Sciatic nerve (tissue), 2 donors: ENCODE data around the gene DDC. TPM values are rescaled to one million over a fixed set of nuclear protein-coding genes. Genes with fewer than 3 reads are reported as not detected.
"Not testable (repeated sequence)": the region's sequence is repeated elsewhere in the genome, so short reads cannot be mapped to it uniquely, and the experiment has no call there.

ENCODE experiments used
- ATAC-seq: fragments of 200-7000 bp; cut with Tn5 transposase; one replicate; pipeline ENCODE4 v1.9.1; 2020; ENCODE audit warnings: mild to moderate bottlenecking, moderate library complexity
- DNase-seq: peaks from one replicate; pipeline ENCODE4 v3.0.0-alpha.2; 2020; ENCODE audit warnings: low spot score
- intact Hi-C: fragments of 100-400 bp; cut with DNase I; formaldehyde crosslinking; loops from one replicate; pipeline ENCODE4 v1.14.2; 2022
- total RNA-seq: library from RNA; stranded (reverse); fragmentation: NEBNext Ultra II Directional; extraction: Animal tissue kit (Norgen Biotek cat#: 25700); gene quantifications from one replicate; pipeline ENCODE4 v1.2.1, GENCODE V29; 2021
- donor health status: DM: no; HTN: no; CAD: no.
- donor health status: DM: no; HTN: no; CAD: no.

The DDC gene
- total RNA-seq, 1 donor from 2014 or later: not detected

DNA sequence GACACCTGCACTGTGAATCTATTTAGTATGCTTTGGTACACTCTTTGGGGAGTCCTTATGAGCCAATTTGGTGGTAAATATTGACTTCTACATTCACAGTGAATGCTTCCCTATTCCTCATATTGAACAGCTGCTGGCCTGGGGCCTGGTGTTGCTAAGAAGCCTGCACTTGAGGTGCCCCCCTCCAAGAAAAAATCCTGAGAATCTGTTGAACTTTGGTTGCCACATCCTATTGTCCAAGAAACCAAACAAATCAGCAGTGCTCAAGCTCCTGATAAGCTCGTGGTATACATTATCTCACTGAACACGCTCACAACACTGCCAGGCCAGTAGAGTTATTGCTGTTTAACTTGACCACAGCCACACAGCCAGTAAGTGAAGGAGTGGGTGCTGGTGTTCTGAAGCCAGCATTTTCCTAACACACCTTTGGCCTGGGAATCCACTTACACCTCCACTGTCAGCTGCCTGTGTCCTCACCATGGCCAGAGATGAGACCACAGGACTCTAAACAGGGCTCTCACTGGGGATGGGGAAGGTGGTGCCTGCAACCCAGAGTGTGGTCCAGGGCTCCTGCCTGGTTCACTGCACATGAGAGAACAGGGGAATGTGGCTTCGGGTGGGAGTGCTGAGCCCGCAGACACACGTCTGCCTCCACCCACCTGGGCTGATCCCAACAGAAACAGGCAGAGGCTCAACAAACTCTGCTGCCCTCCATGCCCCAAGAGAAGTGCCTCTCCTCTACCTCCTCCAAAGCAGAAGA is 6.7 kb downstream of the DDC start:
- intact Hi-C loops: no loop called here
- no peak for ATAC-seq
- no peak for DNase-seq

DNA sequence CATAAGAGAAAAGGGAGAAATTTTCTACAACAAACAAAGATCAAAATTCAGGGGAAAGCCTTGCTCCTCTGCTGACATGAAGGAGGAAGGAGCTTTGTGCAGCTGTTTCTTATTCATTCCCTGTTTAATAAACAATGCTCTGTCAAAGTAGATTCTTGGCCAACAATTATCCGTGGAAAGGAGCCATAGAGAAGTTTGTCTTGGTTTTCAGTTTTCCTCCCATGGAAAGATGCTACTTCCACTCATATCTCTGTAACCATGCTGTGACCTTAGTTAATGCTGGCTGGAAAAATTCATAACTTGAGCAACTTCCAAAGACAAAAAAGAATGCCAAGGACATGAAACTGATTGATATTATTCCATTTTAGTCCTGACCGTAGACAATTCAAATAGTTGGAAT is 8.1 kb downstream of the DDC start:
- intact Hi-C loops: no loop called here
- DNase-seq (no peak), ATAC-seq (peak; percentile 41)

DNA sequence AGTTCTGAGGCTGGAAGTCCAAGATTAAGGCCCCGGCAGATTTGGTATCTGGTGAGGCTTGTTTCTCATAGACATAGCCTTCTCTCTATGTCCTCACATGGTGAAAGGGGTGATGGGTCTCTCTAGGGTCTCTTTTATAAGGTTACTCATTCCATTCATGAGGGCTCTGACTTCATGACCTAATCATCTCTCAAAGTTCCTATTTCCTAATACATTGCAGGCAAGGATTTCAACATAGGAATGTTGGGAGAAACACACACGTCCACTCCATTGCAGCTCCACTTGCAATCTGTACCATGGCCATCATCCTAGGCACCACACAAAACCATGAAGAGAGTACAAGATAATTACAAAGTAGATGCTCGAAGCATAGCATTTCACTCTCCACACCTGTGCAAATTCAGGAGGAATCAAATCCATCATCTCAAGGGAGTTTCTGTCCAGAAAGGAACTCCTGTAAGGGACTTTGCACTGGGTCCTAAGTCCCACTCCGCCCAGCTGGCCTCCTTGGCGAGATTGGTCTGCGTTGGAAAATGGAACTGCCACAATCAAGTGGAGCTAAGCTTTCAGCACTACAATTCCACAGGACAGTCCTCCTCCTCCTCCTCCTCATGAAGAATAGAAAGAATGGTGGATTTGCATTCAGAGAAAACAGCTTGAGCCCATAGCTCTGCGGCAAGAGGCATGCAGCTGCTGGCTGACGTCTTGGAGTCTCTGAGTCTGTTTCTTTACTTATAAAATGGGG is 8.8 kb downstream of the DDC start:
- DNase-seq: no peak
- intact Hi-C loops: no loop called here
- peak; percentile 71 for ATAC-seq

DNA sequence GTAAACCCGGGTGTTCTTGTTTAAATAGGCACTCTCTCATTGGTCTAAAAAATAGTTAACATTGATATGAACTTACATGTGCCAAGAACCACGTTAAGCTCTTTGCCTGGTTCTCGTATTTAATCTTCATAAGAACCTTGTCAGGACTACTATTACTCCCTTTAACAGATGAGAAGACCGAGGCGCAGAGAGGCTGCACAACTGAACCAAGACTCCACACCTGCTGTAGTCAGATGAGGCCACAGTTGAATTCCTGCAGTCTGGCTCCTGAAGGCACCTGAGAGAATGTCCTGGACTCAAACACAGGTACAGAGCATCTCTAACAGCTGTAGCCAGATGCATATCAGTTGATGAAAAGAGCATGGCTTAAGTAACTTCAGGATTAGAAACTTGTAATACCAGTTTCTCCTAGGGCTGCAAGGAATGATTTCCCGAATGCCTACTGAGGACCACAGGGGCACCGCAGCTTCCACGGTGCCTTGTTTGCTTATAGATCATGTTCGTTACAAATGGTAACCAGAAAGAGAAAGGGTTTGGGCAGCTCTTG is 9.5 kb downstream of the DDC start:
- intact Hi-C loops: no loop called here
- no peak for ATAC-seq

DNA sequence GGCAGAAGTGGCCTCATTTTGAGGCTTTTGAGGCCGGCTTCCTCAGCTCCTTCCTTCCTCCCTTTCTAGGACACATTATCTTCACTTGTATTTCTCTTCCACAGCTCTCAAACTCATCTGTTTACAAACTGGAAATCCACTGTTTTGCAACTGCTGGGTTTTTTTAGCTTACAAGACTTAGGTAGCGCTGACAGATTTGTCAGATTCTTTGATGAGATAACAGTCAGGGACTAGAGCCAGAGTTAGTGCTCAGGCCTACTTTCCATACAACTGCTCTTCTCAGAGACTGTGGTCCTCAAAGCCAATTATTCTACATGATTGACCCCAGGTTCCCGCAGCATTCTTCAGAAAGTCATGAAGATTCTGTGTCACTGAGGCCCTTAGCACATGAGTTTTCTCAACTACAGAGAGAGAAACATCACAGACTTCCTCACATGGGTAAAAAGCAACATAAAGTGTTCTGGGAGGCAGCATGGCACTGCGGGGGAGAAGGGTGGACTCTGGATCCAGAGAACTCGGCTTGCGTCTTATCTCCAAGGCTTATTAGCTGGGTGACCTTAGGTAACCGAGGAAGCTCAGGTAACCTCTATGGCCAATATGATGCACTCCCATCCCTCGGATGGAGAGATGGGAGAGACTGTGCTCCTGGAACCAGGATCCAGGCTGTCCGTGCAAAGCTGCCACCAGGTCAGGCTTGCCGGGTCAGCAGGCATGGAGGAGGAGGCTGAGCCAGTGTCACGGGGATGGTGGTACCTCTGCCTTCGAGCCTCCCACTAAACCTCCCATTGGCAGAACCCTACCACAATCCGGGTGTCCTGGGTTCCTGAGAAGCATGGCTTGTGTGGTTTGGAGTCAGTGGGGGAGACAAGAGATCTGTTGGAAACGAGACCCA is 10.5 kb downstream of the DDC start:
- ATAC-seq (no peak), DNase-seq (no peak)
- intact Hi-C loops: no loop called here

More for the DNA sequence above, 9.5 kb downstream of the DDC start:
- no peak for DNase-seq

DNA sequence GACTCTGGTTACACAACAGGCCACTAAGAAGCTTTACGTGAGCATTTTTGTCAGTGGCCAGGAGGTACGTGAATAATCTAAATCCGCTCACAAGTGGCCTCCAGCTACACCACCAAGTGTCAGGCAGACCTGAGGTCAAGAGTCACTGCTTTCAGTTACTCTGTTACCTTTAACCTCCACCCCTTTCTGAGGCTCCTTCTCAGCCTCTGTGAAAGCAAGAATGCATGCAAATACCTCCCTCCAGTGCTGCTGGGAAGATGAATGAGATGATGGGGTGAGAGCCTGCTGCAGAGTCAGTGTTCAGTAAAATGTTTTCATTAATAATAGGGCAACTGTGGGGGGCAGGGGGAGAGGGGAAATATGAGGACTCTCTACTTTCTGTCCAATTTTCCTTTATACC is 11.2 kb downstream of the DDC start:
- ATAC-seq (no peak), DNase-seq (no peak)
- intact Hi-C loops: no loop called here

DNA sequence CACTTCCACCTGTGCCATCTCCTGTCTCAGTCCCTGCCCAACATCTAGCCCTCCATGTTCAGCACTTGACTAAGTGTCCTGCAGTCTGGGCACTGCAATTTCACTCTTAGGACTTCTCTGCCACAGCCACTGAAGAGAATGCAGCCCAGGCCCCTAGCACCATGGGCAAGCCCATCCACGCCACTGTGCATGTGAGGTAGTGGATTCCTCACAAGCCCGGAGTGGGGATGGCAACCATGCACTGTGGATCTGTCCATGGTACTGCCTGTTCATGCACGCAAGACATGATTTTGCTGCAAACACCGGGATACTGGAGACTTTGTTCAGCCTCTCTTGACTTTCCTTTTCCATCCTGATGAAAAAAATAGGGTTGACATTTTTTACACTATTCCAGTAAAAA is 12.3 kb downstream of the DDC start:
- no peak for ATAC-seq
- intact Hi-C loops: no loop called here

DNA sequence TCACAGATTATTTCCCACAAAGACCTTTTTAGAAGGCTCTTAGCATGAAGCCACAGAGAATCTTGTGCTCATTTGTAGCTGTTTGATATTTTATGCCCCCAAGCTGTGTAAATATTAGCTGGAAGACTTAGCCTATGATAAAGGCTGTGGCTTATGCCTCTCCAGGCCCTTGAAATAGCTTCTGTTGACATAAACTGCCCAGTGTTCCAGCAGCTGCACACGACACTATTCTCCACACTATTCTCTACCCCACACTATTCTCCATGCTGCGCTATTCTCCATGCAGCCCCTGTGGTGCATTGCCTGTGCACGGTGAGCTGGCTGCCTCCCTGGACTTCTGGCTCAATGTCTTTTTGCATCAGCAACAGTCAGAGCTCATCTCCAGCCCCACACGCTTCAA is 13.1 kb downstream of the DDC start:
- DNase-seq (no peak), ATAC-seq (no peak)
- intact Hi-C loops: no loop called here

More for the DNA sequence above, 12.3 kb downstream of the DDC start:
- no peak for DNase-seq

DNA sequence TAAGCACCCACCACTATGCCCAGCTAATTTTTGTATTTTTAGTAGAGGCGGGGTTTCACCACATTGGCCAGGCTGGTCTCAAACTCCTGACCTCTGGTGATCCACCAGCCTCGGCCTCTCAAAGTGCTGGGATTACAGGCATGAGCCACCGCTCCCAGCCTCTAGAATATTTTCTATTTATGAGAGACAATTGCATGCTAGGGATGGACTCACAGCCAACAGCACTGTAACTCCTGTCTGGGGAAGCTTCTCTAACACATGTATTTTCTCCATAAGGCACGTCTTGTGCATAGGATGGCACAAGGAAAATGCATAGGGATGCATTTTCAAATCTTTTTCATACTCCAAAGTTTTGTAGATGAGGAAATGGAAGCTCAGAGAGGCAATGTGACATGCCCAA is 19.6 kb downstream of the DDC start:
- intact Hi-C loops, ATAC-seq, DNase-seq: not testable (repeated sequence)

DNA sequence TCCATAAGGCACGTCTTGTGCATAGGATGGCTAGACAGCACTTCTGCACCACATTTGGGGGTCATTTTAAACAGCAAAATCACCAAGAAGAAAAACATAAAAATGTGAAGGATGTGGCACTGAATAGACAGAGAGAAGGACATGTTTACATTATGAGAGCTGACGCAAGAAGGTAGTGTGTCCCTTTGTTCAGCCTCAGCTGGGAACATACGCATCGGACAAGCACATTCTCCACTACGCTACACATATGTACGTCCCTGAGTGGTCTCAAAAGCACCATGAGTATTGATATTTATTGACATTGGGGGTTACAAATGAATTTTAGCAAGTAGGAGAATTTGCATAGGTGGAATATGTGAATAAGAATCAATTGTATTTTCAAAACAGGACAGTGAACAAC is 20.2 kb downstream of the DDC start:
- DNase-seq (no peak), ATAC-seq (no peak)
- intact Hi-C loops: no loop called here

DNA sequence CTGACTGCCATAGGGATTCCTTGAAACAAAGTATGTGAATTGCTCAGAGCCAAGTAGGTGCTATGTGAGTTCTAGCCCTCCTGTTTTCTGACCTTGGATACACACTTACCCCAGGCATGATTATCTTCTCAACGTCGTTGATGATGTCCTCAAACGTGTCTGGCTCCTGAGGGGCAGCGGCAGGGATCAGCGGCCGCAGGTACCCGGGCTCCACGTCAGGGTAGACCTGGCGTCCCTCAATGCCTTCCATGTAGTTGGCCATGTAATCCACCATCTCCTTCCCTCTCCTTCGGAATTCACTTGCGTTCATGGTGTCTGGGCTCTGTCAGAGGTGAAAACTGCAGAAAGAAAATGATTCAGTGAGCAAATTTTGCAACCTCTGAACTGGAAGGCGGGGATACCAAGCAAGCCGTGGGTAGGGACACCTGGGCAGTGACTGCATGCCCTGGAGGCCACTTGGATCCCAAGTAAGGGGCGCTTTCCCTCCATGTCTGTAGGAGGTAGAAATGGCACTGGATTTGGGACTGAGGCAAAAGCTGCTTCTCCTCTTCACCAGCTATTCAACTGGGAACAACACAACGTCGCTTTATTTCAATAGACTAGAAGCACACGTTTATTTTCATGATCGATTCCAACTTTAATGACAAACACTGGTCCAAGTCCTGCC is 21.3 kb downstream of the DDC start:
- DNase-seq (no peak), ATAC-seq (no peak)
- intact Hi-C loops: no loop called here

DNA sequence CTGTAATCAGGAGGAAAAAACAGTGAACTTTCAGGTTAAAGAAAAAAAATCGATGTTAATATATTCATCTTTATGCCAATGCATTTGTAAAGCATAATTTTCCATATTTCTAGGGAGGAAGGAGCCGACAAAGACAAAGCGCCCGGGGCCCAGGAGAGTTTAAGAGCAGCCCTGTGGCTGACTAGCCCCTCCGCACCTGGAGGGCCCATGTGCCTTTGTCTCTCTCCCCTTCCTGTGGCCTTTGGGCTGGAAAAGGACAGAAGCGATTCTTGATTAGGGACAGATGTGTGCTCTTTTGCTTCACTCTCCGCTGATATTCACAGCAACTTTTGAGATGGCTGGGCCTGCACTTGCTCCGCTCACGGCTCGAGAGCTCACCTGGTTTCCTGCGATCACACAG is 23.1 kb downstream of the DDC start:
- ATAC-seq: no peak

DNA sequence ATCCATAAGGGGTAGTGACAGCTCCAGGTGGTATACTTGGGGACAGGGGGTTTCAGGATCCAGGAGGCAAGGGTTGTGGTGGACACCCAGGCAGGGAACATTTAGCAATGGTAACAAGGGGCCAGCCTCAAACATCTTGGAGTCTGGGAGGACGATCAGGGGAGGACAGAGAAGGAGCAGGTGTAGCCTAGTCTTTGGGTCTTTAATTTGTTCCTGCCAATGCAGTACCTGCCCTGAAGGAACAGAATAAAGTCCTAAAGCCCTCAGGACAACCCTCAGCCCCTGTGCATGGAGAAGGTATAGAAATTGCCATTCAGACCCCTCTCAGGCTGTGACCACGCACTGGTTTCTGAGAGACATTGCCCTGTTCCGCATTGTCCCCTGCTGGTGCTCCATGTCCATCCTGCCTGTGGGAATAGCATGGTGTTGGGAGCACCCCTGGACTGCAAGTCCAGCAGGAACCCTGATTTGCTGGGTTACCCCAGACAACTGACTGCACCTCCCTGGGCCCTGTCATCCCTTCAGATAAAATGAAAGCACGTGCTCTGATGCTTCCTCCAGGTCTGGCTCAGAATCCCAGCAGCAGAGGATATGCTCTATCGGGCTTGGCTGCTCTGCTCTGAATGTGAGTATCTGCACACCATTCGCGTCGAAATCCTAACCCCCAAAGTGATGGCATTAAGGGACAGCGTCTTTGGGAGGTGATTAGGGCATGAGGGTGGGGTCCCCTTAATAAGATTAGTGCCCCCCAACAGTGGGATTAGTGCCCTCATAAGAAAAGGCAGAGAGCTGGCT is 24.2 kb downstream of the DDC start:
- DNase-seq: no peak
- no peak for ATAC-seq
- intact Hi-C loops: no loop called here

More for the DNA sequence above, 23.1 kb downstream of the DDC start:
- intact Hi-C loops: no loop called here
- no peak for DNase-seq

DNA sequence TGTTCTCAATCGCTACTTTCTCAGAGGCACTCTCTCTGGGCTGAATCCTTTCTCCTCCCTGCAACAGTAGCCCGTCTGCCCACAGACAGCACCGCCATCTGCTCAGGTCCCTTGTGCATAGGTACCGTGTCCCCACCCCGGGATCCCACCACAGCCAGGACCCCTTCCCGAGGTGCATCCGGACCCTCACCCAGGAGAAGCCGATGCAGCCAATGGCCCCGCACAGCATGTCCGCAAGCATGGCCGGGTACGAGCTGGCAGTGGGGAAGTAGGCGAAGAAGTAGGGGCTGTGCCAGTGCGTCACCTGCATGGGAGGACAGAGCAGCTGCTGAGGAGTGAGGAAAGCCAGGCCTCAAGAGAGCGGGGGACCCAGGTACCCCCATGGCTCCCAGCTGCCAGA is 25.5 kb downstream of the DDC start:
- no peak for DNase-seq
- intact Hi-C loops: no loop called here
- no peak for ATAC-seq

DNA sequence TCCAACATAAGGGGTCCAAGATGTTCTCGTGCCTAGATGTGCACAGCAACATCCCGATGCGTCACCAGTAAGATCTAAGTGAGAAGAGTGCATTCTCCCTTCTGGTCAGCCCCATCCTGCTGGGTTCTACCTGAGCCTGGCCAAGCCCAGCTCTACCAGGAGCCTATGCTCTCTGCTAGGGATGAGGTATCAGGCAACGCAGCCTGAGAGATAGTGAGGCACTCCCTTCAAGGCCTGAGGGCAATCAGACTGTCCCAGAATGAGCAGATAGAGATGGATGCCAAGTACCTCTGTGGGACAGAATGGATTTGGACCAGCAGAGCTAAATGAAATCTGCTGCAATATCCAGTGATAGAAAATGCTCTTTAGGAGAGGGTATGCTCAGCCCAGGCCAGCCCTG is 26.7 kb downstream of the DDC start:
- intact Hi-C loops: no loop called here
- DNase-seq (no peak), ATAC-seq (no peak)

DNA sequence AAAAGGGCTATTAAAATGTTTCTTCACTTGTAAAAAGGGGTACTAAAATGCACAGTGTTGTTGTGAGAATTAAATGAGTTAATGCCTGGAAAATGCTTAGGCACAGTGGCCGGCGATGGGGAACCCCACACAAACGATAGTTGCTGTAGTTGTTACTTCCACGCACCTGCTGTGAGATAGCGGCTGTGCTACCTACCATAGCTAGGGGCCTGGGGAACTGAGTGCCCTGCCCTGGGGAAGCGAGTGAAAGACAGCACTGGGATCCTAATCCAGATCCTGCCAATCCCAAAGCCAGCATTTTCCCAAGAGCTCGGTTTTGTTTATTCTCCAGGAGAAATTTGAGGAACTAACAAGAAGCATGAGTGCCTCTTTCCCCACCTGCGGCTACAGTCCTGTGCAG is 27.8 kb downstream of the DDC start:
- ATAC-seq (no peak), DNase-seq (no peak)
- intact Hi-C loops: no loop called here

DNA sequence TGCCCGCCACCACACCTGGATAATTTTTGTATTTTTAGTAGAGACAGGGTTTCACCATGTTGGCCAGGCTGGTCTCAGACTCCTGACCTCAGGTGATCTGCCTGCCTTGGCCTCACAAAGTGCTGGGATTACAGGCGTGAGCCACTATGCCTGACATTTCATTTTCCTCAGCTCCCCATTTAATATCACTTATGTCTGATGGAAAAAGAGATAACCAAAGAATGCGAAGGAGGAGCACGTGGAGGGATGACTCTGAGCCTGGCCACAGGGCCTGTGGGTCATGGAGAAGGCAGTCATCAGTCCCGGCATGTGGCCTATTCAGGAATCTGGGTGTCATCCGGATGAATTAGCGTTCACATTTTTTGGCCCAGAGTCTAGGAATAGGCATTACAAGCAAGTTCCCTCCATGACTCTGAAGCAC is 29.9 kb downstream of the DDC start:
- ATAC-seq, DNase-seq, intact Hi-C loops: not testable (repeated sequence)

DNA sequence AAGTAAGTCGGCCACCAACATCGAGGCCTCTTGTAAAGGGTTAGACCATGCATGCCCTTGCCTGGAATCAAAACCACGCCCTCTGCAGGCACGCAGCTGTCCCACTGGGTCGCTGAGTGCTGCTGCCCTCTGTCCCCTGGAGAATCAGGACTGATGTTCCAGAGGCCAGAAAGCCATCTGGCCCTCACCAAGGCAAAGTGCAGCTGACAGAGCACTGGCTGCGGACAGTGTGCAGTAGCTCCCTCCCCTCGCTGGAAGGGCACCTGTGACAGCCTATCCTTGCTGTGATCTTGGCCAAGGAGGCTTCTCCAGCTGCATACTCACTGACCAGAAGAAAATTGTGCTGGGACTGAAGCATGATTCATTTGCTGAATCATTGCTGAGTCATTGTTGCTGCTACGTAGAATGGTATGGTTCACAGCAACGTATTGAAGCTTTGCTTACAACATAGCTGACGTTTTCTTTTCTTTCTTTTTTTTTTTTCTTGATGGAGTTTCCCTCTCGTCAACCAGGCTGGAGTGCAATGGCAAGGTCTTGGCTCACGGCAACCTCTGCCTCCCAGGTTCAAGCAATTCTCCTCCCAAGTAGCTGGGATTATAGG is 30.4 kb downstream of the DDC start:
- intact Hi-C loops: no loop called here
- DNase-seq (no peak), ATAC-seq (no peak)
